Tibial artery (tissue), 4 donors: ENCODE results near the gene NTM.

Source experiments
- DNase-seq, 2 donors: peaks; one replicate each; pipeline ENCODE4 v3.0.0-alpha.2; 2019
- H3K27ac ChIP-seq, 2 donors: fragments of 200-600 bp; sonication (generic) in 1 of 2; 1 replicate in 1 of 2; 2 replicates in 1 of 2; pipeline ENCODE4 v1.5.1; 2018 to 2019; ENCODE audit warnings: mild to moderate bottlenecking in 1 of 2
- H3K27me3 ChIP-seq, 2 donors: fragments of 200-600 bp; sonication (generic) in 1 of 2; one replicate each; pipeline versions ENCODE4 v1.5.1 to v1.6.0; 2016 to 2019
- H3K36me3 ChIP-seq, 3 donors: fragments of 200-600 bp; sonication (generic) in 2 of 3; one replicate each; pipeline ENCODE4 v1.5.1; 2016 to 2019; ENCODE audit warnings: mild to moderate bottlenecking in 2 of 3
- H3K4me1 ChIP-seq, 4 donors: fragments of 200-600 bp; sonication (generic) in 2 of 4; 1 replicate in 3 of 4; 2 replicates in 1 of 4; pipeline ENCODE4 v1.5.1; 2016 to 2019
- H3K4me3 ChIP-seq, 2 donors: fragments of 200-600 bp; sonication (generic) in 1 of 2; 1 replicate in 1 of 2; 2 replicates in 1 of 2; pipeline ENCODE4 v1.5.1; 2018 to 2019; ENCODE audit warnings: mild to moderate bottlenecking in 2 of 2
- H3K9me3 ChIP-seq, 3 donors: fragments of 200-600 bp; sonication (generic) in 1 of 3; one replicate each; pipeline ENCODE4 v1.5.1; 2016 to 2019
- intact Hi-C: fragments of 100-400 bp; cut with DNase I; formaldehyde crosslinking; loops from one replicate; pipeline ENCODE4 v1.15.0; 2023; ENCODE audit warnings: low total_unique reads
- TF ChIP-seq, protein P1 (sequence below), 2 experiments: fragments of 200-600 bp in 1 of 2; fragments of 450-650 bp in 1 of 2; IDR thresholded peaks; one replicate each; pipeline ENCODE4 v1.5.1; 2017 to 2019; ENCODE audit warnings: antibody characterized with exemption in 2 of 2, mild to moderate bottlenecking in 1 of 2, moderate library complexity in 1 of 2

Gene NTM

GRCh38 chr11:131809203-131809918 is 438.9 kb downstream of the NTM start:
- H3K27me3 ChIP-seq: peaks cover 0 to 6% of the 10 kb centered on the region in 2 donors
- H3K36me3 ChIP-seq: no peaks in the 10 kb centered on the region
- DNase-seq: no peak
- no peak overlapping the region for H3K4me3 ChIP-seq
- intact Hi-C loops: no loop called here
- H3K9me3 ChIP-seq: no peaks in the 10 kb centered on the region
- H3K27ac ChIP-seq: no peak overlapping the region
- H3K4me1 ChIP-seq: no peaks in the 10 kb centered on the region
- TF ChIP-seq, protein P1, sequence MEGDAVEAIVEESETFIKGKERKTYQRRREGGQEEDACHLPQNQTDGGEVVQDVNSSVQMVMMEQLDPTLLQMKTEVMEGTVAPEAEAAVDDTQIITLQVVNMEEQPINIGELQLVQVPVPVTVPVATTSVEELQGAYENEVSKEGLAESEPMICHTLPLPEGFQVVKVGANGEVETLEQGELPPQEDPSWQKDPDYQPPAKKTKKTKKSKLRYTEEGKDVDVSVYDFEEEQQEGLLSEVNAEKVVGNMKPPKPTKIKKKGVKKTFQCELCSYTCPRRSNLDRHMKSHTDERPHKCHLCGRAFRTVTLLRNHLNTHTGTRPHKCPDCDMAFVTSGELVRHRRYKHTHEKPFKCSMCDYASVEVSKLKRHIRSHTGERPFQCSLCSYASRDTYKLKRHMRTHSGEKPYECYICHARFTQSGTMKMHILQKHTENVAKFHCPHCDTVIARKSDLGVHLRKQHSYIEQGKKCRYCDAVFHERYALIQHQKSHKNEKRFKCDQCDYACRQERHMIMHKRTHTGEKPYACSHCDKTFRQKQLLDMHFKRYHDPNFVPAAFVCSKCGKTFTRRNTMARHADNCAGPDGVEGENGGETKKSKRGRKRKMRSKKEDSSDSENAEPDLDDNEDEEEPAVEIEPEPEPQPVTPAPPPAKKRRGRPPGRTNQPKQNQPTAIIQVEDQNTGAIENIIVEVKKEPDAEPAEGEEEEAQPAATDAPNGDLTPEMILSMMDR (IDR thresholded peaks at IDR 0.05): no peak

- Histone ChIP-seq H3K9me3 (no peaks in the 10 kb centered on the region), H3K36me3 (no peaks in the 10 kb centered on the region), H3K4me3 (no peak overlapping the region), H3K27me3 (peaks cover 0 to 6% of the 10 kb centered on the region in 2 donors), H3K4me1 (no peaks in the 10 kb centered on the region), H3K27ac (no peak overlapping the region)
- intact Hi-C loops: no loop called here
- no peak for DNase-seq
- TF ChIP-seq, protein P1 (IDR thresholded peaks at IDR 0.05): no peak
Observed at GRCh38 chr11:131810541-131810940, 440.1 kb downstream of the NTM start.

DNA sequence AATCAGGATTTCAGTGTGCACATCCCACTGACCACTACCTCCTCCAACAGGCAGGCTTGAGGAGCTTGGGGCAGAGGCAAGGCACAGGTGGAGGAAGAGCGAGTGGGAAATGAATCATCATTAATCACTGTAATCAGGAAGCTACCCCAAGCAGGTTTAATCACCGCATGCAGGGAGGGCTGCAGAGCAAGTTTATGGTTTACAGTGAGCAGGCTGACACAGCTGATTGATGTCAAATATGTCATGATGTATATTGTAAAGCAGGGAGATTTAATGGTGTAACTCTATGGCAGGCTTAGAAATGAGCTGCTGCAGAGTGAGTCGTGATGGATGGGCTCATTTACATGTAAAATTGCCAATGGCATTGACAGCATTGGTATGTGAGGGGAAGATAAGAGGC is 441.0 kb downstream of the NTM start:
- H3K4me3 ChIP-seq: no peak overlapping the region
- intact Hi-C loops: no loop called here
- no peaks in the 10 kb centered on the region for H3K9me3 ChIP-seq
- DNase-seq: no peak
- peaks cover 0 to 6% of the 10 kb centered on the region in 2 donors for H3K27me3 ChIP-seq
- TF ChIP-seq, protein P1 (IDR thresholded peaks at IDR 0.05): no peak
- H3K27ac ChIP-seq: no peak overlapping the region
- H3K4me1 ChIP-seq: no peaks in the 10 kb centered on the region
- no peaks in the 10 kb centered on the region for H3K36me3 ChIP-seq

- TF ChIP-seq, protein P1 (IDR thresholded peaks at IDR 0.05): no peak
- Histone ChIP-seq H3K4me1 (no peaks in the 10 kb centered on the region), H3K36me3 (no peaks in the 10 kb centered on the region), H3K27me3 (no peaks in the 10 kb centered on the region), H3K27ac (no peak overlapping the region), H3K9me3 (no peaks in the 10 kb centered on the region), H3K4me3 (no peak overlapping the region)
- intact Hi-C loops: no loop called here
- DNase-seq: no peak
Observed at GRCh38 chr11:131814108-131814507, 443.7 kb downstream of the NTM start.

DNA sequence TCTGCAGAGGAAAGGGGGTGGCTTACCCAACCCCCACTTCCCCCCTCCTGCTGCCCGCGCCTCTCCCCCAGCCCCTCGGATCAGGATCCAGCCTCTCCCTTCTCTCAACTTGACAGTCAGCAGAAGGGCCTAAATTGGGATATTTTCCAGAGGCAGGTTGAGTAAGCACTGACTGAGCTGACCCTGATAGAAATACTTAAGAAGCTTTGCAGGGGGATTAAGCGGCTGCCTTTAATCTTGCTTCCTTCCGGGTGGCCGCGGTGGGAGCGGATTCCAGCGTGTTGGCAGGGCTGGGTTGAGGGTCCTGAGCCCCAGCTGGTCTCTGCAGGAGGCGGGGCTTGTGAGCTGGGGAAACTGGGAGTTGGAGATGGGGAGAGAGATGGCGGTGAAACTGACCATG is 445.2 kb downstream of the NTM start:
- DNase-seq: no peak
- Histone ChIP-seq H3K9me3 (no peaks in the 10 kb centered on the region), H3K4me3 (no peak overlapping the region), H3K27me3 (no peaks in the 10 kb centered on the region), H3K36me3 (no peaks in the 10 kb centered on the region), H3K27ac (no peak overlapping the region), H3K4me1 (no peaks in the 10 kb centered on the region)
- intact Hi-C loops: no loop called here
- TF ChIP-seq, protein P1 (IDR thresholded peaks at IDR 0.05): no peak
